ENCODE results near the gene REC114. TPM values are rescaled to one million over a fixed set of nuclear protein-coding genes. Genes with fewer than 3 reads are reported as not detected.

REC114 gene
- polyA plus RNA-seq, 1 experiment, result not detected

DNA sequence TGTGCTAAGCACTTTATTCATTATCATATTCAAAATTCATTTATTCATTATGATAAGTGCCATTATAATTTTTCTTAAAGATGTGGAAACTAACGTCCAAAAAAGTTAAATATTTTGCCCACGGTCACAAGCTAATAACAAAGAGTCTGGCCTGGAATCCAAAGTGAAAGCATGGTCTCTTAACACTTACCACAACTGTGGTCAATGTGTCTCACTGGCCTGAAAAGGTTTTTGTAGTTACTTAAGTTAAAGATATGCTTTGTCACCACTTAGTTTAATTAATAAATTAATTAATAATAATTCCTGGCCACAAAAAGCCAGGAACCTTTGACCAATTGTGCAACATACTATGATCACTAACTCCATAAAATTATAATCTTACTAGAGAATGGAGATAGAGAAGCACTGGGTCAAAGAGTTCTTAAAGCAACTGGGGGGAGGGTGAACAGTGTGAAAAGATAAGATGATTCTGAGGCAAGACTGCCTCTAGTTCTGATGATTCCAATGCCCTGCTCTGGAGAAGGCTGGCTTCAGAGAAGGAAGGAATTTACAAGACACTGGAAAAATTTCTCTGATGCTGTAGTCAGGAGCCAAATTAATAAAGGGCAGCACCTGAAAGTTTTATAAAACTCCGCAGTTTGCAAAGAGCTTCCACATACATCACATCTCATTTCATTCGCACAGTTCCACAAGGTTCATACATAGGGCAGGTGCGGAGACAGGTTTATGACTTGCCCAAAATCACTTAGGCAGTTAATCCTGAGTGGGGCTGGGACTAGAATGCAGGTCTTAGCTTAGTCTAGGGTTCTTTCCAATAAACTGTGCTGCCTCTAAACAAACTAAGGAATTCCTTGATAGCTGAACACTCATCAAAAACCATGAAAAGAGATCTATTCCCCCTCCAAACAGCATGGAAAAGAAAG is 157.7 kb downstream of the REC114 start:
- no peaks in the 10 kb centered on the region for H3K27me3 ChIP-seq (ENCODE audit: control insufficient read depth, insufficient read depth, low read length)
- ChIA-PET POLR2A (interaction anchor here (2.2 kb wide), 1 partner anchor 32 kb away, joined by 8 read pairs; the partner anchor contains the start of gene NPTN), CTCF (interaction anchor here (0.9 to 1.9 kb wide), 3 partner anchors 41 to 104 kb away, joined by 3 to 8 read pairs (median 4); no protein-coding TSS in a partner anchor)
- TF ChIP-seq, protein P1, sequence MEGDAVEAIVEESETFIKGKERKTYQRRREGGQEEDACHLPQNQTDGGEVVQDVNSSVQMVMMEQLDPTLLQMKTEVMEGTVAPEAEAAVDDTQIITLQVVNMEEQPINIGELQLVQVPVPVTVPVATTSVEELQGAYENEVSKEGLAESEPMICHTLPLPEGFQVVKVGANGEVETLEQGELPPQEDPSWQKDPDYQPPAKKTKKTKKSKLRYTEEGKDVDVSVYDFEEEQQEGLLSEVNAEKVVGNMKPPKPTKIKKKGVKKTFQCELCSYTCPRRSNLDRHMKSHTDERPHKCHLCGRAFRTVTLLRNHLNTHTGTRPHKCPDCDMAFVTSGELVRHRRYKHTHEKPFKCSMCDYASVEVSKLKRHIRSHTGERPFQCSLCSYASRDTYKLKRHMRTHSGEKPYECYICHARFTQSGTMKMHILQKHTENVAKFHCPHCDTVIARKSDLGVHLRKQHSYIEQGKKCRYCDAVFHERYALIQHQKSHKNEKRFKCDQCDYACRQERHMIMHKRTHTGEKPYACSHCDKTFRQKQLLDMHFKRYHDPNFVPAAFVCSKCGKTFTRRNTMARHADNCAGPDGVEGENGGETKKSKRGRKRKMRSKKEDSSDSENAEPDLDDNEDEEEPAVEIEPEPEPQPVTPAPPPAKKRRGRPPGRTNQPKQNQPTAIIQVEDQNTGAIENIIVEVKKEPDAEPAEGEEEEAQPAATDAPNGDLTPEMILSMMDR (IDR thresholded peaks at IDR 0.05; ENCODE audit: low read depth, low read length), result no peak
- no peak overlapping the region for H3K4me3 ChIP-seq (ENCODE audit: low read depth, low read length)
- H3K9me3 ChIP-seq (ENCODE audit: control insufficient read depth, insufficient read depth, low read length), result no peaks in the 10 kb centered on the region; the same call in 1 of the 2 replicates
- no peak for DNase-seq (ENCODE audit: low read depth, low spot score)
- H3K27ac ChIP-seq (ENCODE audit: low read depth, low read length), result no peak overlapping the region

- CTCF ChIA-PET, result interaction anchor here (0.9 to 2.5 kb wide), 4 partner anchors 34 to 103 kb away, joined by 3 to 18 read pairs (median 6); no protein-coding TSS in a partner anchor
- H3K27me3 ChIP-seq (ENCODE audit: control insufficient read depth, insufficient read depth, low read length), result no peaks in the 10 kb centered on the region
- POLR2A ChIA-PET, result interaction anchor here (2.2 kb wide), 1 partner anchor 31 kb away, joined by 8 read pairs; the partner anchor contains the start of gene NPTN
- peak overlapping the region; percentile 53 for H3K27ac ChIP-seq (ENCODE audit: low read depth, low read length)
- H3K4me3 ChIP-seq (ENCODE audit: low read depth, low read length), result peak overlapping the region; percentile 12; the same call in 1 of the 2 replicates
- DNase-seq (ENCODE audit: low read depth, low spot score), result no peak
- TF ChIP-seq, protein P1 (IDR thresholded peaks at IDR 0.05; ENCODE audit: low read depth, low read length), result no peak
- no peaks in the 10 kb centered on the region; the same call in 1 of the 2 replicates for H3K9me3 ChIP-seq (ENCODE audit: control insufficient read depth, insufficient read depth, low read length)
These were observed 158.8 kb downstream of the REC114 start for GRCh38 chr15:73601451-73602445.

DNA sequence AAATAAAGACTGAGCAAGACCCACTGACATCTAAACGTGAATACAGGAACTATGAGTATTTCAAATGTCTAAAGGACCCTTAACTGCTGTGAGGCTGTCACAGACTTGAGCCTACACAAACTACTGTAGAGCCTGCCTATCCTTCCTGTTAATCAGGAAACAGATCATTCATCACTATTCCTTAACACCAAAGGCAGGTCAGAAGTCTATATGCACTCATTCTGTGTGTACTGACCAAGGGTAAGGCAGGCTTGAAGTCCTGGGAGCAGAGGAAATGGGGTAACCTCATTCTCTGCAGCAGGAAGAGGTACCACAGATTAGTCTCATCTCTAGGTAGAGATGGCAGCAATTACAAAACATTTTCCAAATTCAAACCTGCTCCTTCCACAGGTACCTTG is 159.5 kb downstream of the REC114 start:
- Histone ChIP-seq H3K27me3 (ENCODE audit: control insufficient read depth, insufficient read depth, low read length) (no peaks in the 10 kb centered on the region), H3K4me3 (ENCODE audit: low read depth, low read length) (no peak overlapping the region), H3K27ac (ENCODE audit: low read depth, low read length) (peak overlapping the region; percentile 42), H3K9me3 (ENCODE audit: control insufficient read depth, insufficient read depth, low read length) (no peaks in the 10 kb centered on the region)
- ChIA-PET POLR2A (interaction anchor here (2.2 kb wide), 1 partner anchor 31 kb away, joined by 8 read pairs; the partner anchor contains the start of gene NPTN), CTCF (interaction anchor here (1.2 to 2.5 kb wide), 3 partner anchors 34 to 98 kb away, joined by 4 to 18 read pairs (median 8); no protein-coding TSS in a partner anchor)
- TF ChIP-seq, protein P1 (IDR thresholded peaks at IDR 0.05; ENCODE audit: low read depth, low read length), result no peak
- no peak for DNase-seq (ENCODE audit: low read depth, low spot score)

GRCh38 chr15:73602992-73603391 is 160.0 kb downstream of the REC114 start:
- CTCF ChIA-PET, result interaction anchor here (1.2 to 2.5 kb wide), 2 partner anchors 33 to 97 kb away, joined by 4 to 18 read pairs; no protein-coding TSS in a partner anchor
- Histone ChIP-seq H3K27me3 (ENCODE audit: control insufficient read depth, insufficient read depth, low read length) (no peaks in the 10 kb centered on the region), H3K4me3 (ENCODE audit: low read depth, low read length) (no peak overlapping the region), H3K27ac (ENCODE audit: low read depth, low read length) (no peak overlapping the region), H3K9me3 (ENCODE audit: control insufficient read depth, insufficient read depth, low read length) (no peaks in the 10 kb centered on the region)
- no peak for DNase-seq (ENCODE audit: low read depth, low spot score)
- TF ChIP-seq, protein P1 (IDR thresholded peaks at IDR 0.05; ENCODE audit: low read depth, low read length), result no peak
- POLR2A ChIA-PET, result no interaction called here
